ENCODE results near the gene VAV3. TPM values are rescaled to one million over a fixed set of nuclear protein-coding genes. Genes with fewer than 3 reads are reported as not detected.

The VAV3 gene
- polyA plus RNA-seq, 1 of the 3 experiments (the other 2 are of a cell fraction), result not detected

DNA sequence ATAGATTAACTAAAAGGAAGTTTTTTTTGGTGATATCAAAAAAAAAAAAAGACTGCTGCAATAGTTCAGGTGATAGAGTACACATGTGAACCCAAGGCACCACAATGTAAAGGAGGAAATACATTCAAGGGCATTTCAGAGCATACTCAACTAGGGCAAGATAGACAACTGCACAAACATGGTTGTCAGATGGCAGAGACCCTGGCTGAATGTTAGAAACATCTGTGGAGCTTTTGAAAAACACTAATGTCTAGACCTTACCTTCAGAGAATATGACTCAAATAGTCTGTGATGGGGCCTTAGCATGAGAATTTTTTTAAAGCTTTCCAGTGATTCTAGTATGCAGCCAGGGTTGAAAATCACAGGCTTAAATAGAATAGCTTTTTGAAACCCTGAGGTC lies 173.6 kb downstream of the VAV3 start:
- H4K20me1 ChIP-seq (ENCODE audit: insufficient read depth), result no peaks in the 10 kb centered on the region
- TF ChIP-seq JUND (IDR thresholded peaks at IDR 0.05) (no peak), TAF1 (IDR thresholded peaks at IDR 0.05; ENCODE audit: borderline replicate concordance, low read depth, low read length) (no peak), GATA2 (CRISPR knock-in tag; IDR thresholded peaks at IDR 0.05) (no peak), CHD2 (IDR thresholded peaks at IDR 0.05; ENCODE audit: low read length, partially characterized antibody) (no peak), YY1 (IDR thresholded peaks at IDR 0.05; ENCODE audit: low read depth) (no peak), NFIC (IDR thresholded peaks at IDR 0.05; ENCODE audit: borderline replicate concordance) (no peak), GABPA (IDR thresholded peaks at IDR 0.05; ENCODE audit: low read depth) (no peak), ZBTB33 (IDR thresholded peaks at IDR 0.05; ENCODE audit: borderline replicate concordance, low read depth) (no peak), FOXJ3 (CRISPR knock-in tag; IDR thresholded peaks at IDR 0.05) (no peak), SMC3 (IDR thresholded peaks at IDR 0.05; ENCODE audit: low read depth, low read length) (no peak), RXRA (IDR thresholded peaks at IDR 0.05; ENCODE audit: borderline replicate concordance, low read depth) (no peak), TEAD4 (IDR thresholded peaks at IDR 0.05; ENCODE audit: borderline replicate concordance, insufficient read depth) (no peak), NRF1 (IDR thresholded peaks at IDR 0.05; ENCODE audit: low read depth, low read length) (no peak), RFX5 (IDR thresholded peaks at IDR 0.05; ENCODE audit: low read length) (no peak), RCOR1 (IDR thresholded peaks at IDR 0.05; ENCODE audit: low read length) (no peak), USF1 (IDR thresholded peaks at IDR 0.05; ENCODE audit: borderline replicate concordance, low read depth) (no peak), MEF2A (IDR thresholded peaks at IDR 0.05; ENCODE audit: borderline replicate concordance, low read depth) (no peak)
- TF ChIP-seq, protein P1, sequence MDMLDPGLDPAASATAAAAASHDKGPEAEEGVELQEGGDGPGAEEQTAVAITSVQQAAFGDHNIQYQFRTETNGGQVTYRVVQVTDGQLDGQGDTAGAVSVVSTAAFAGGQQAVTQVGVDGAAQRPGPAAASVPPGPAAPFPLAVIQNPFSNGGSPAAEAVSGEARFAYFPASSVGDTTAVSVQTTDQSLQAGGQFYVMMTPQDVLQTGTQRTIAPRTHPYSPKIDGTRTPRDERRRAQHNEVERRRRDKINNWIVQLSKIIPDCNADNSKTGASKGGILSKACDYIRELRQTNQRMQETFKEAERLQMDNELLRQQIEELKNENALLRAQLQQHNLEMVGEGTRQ (IDR thresholded peaks at IDR 0.05; ENCODE audit: borderline replicate concordance, low read depth, low read length), result no peak
- peaks cover 0 to under 1% of the 10 kb centered on the region in 2 experiments; a peak in 3 of 4 replicates for H3K4me1 ChIP-seq (ENCODE audit: control insufficient read depth in 1 of 2, insufficient read depth in 2 of 2, low read depth in 1 of 2, low read length in 1 of 2)
- H3K9me3 ChIP-seq, result no peaks in the 10 kb centered on the region
- no peak overlapping the region for H2AFZ ChIP-seq (ENCODE audit: low read depth)
- H3K27me3 ChIP-seq (ENCODE audit: insufficient read depth), result no peaks in the 10 kb centered on the region
- no peak for DNase-seq
- no peak overlapping the region for H3K27ac ChIP-seq (ENCODE audit: low read depth in 2 of 2, low read length in 1 of 2)
- H3K9me2 ChIP-seq, result no peaks in the 10 kb centered on the region
- H3F3A ChIP-seq (replicated peaks; ENCODE audit: insufficient read depth), result no peaks in the 10 kb centered on the region
- no peak overlapping the region for H3K9ac ChIP-seq
- H3K36me3 ChIP-seq (replicated peaks in 1 of 2; ENCODE audit: control insufficient read depth in 1 of 2, insufficient read depth in 2 of 2, low read length in 1 of 2), result no peaks in the 10 kb centered on the region
- H3K4me2 ChIP-seq, result no peak overlapping the region
- H3K4me3 ChIP-seq (ENCODE audit: low read depth in 2 of 2, low read length in 1 of 2), result no peak overlapping the region
- CTCF ChIA-PET, result interaction anchor here (0.7 to 25.0 kb wide), 4 partner anchors 9 to 334 kb away, joined by 3 to 597 read pairs (median 17); no protein-coding TSS in a partner anchor
- POLR2A ChIA-PET, result no interaction called here
- no peaks in the 10 kb centered on the region for H3K79me2 ChIP-seq (ENCODE audit: insufficient read depth)
